ENCODE results near the gene EXPH5. TPM values are rescaled to one million over a fixed set of nuclear protein-coding genes. Genes with fewer than 3 reads are reported as not detected.

Gene EXPH5
- total RNA-seq, 1 donor from 2014 or later: 3.1 TPM

DNA sequence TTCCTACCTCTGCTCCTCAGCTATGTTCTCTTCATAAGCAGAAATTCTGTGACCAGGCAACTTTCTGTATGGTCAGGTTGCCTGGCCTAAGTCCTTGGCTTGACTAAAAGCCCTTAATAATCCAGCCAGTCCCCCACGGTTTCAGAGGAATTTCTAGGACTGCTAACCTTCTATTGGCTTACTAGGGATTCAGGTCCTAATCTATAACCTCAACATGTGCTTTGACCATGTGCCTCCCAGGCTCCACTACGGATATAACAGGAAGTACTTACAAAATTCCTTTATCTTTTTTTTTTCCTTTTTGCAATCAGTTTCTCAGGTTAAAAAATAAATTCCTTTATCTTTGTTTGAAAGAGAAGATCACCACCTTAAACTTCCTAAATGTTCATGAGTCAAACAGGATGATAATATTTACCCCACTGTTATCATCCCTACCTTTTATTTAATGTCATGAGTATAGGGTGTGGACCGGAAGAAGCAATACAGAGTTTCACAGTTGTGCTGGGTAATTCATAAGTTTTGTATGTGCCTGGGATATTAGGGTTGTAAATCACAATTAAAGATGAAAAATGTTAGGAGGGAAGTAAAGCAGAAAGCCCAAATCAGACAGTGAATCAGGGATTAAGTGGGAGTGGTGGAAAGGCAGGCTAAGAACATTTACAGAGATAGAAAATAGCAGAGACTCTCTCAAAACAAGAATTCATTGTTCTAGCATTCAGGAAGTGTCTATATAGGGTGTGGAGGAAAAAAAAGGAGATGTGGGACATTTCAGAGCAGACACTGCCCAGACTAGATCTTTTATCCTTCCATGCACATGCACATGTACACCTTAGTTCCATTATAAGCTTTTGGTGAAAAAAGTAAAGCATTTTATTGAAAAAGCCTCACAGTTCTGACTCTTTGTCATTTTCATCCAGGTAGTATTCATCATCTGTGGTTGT, 84.6 kb downstream of the EXPH5 start:
- DNase-seq: no peak

GRCh38 chr11:108501396-108501795, 92.2 kb downstream of the EXPH5 start:
- DNase-seq: no peak

DNA sequence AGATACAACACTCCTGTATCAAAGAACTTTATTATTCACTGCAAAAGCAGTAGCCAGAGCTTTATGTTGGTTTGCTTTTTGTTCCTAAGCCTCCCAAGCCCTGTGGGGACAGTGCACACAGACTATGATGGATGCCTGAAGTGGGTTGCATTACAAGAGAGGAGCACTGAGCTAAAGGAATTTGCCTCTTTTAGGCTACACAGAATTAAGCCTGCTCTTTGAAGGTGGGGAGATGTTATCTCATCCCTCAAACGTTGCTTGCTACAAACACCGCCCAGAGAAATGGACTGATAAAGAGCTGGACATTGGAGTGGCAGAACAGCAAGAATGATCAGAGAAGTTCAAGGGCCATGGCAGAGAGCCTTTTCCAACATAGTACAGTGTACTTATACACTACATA, 92.8 kb downstream of the EXPH5 start:
- no peak for DNase-seq

- DNase-seq: no peak
Observed at GRCh38 chr11:108500169-108500568, 93.4 kb downstream of the EXPH5 start.

- no peak for DNase-seq
Observed at GRCh38 chr11:108498816-108499408, 94.7 kb downstream of the EXPH5 start.

- peak; percentile 4 for DNase-seq
Observed at GRCh38 chr11:108498046-108498815, 95.3 kb downstream of the EXPH5 start, which contains the start of gene POGLUT3. POGLUT3 (minus strand) TSS chr11:108498384; CDS start chr11:108498366, 18 bp downstream.

GRCh38 chr11:108497317-108498045, 96.1 kb downstream of the EXPH5 start:
- DNase-seq: peak; percentile 66

DNA sequence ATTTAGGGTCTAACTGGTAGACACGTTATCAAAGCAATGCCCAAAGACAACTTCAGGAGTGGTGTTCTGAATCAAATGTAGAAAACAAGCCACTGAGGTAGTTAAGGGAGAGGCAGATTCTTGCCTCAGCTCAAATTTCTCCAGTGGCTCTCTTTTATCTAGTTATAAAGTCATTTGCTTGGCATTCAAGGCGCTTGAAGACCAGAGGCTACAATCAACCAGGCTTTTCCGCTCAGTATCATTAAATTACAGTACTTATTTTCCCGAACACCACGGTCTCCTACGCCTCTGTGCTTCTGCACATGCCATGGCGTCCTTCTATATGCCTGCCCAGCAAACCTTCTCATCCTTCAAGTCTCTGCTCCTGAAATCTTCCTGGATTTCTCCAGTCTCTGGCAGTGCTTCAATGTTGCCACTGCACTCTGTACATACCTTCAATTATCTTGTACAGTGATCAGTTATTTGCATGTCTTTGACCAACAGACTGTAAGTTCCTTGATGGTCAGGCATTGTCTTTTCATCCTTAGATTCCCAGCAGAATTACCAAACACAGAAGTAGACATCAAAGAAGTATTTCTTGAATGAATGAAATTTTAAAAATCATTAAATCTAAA, 96.8 kb downstream of the EXPH5 start:
- no peak for DNase-seq

DNA sequence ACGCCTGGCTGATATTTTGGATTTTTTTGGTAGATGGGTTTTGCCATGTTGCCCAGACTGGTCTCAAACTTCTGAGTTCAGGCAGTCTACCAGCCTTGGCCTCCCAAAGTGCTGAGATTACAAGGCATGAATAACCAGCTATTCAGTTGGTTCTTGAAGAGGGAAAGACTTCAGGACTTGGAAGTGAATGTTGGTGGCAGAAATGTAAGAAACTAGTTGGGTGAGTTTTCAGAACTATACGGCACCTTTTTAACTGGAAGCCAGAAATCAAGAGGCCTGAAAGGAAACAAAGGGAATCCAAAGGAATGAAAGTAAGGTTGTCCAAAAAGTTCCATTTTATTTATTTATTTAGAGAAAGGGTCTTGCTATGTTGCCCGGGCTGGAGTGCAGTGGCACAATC, 98.2 kb downstream of the EXPH5 start:
- no peak for DNase-seq

- DNase-seq: no peak
Observed at GRCh38 chr11:108494182-108494581, 99.4 kb downstream of the EXPH5 start.

GRCh38 chr11:108491936-108492335, 101.6 kb downstream of the EXPH5 start:
- DNase-seq: no peak

DNA sequence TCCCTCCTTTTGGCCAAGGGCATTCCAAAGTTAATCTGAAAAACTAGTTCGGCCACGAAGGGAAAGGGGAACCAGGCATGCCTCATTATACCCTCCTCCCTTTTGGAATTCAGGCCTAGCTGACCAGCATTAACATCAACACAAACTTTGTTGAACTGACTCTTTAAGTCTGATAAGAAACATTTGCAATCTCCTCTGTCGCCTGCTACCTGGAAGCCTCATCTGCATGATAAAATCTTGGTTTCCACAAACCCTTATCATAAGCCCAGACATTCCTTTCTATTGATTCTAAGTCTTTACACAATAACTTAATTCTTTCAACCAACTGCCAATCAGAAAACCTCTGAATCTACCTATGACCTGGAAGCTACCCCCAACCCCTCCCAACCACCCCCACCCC, 106.7 kb downstream of the EXPH5 start:
- no peak for DNase-seq

DNA sequence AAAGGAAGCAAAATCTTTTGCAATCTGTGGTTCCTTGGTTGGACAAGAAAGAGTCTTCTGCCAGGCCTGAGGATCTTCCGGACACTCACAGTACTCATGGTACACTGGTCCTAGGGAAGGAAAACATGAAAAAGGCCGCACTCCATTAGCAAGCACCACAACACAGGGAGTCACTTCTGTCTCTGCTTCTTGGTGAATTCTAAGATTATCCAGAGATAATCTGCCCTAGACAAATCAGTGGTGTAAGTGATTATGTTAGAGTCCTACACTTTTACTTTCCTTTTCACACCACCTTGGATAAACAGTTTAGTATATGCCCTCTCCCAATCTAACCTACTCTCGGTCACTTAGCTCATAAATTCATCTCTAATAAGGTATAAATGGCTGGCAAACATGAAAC, 107.2 kb downstream of the EXPH5 start:
- DNase-seq: no peak

DNA sequence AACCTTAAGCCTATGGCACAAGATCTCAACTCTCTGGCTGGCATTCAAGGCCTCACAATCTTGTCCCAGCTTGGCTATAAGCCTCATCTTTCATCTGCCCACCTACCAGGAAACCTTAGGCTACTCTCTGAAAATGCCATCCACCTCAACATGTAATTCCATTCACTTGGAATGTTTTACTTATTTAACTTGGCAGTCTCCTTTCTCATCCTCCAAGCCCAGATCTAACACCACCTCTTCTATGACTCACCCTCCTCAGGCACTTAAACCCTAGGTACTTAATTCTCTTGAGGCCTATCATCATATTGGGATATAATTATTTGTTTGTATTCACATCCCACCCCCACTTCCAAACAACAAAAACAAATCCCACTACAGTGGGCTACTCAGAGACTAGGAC, 110.4 kb downstream of the EXPH5 start:
- no peak for DNase-seq

GRCh38 chr11:108474664-108475463, 118.7 kb downstream of the EXPH5 start:
- DNase-seq: no peak

- no peak for DNase-seq
Observed at GRCh38 chr11:108472681-108473080, 120.9 kb downstream of the EXPH5 start.

- DNase-seq: no peak
Observed at GRCh38 chr11:108468478-108468864, 125.1 kb downstream of the EXPH5 start.

GRCh38 chr11:108467091-108467823, 126.3 kb downstream of the EXPH5 start, which contains the start of gene C11orf65:
C11orf65 (minus strand) TSS chr11:108467529; CDS start chr11:108461559, 5,970 bp downstream.
- peak; percentile 94 for DNase-seq

GRCh38 chr11:108466405-108466804, 127.2 kb downstream of the EXPH5 start:
- DNase-seq: no peak

All from occipital lobe (tissue), 2 donors.